ENCODE results near the gene NR2F6.

DNA sequence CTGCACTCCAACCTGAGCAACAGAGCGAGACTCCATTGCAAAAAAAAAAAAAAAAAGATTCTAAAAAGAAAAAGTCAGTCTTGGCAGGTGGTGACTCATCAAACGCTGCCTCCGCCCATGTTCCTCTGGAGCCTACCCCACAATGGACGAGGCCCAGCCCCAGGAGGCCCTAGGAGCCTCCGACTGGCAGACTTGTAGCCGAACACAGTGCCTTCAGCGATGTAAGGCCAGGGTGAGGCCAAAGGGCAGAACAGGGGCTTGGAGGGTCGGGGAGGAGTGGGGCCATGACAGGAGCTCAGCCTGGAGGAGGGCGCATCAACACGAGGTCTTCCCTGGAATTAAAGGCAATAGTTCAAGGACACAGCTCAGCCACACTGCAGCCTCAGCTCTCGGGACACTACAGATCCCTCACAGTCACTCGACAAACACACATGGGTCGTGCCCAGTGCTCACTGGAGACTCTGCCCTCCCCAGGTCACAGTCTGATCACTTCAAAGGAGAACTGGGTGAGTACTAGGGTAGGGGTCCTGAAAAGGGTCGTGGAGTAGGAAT lies 25.4 kb downstream of the NR2F6 start:
- TF ChIP-seq NFRKB (IDR thresholded peaks at IDR 0.05) (no peak), ARNT (IDR thresholded peaks at IDR 0.05) (no peak), BHLHE40 (IDR thresholded peaks at IDR 0.05; ENCODE audit: borderline replicate concordance) (no peak), SP1 (IDR thresholded peaks at IDR 0.05) (no peak), LEF1 (IDR thresholded peaks at IDR 0.05; ENCODE audit: borderline replicate concordance) (no peak), TARDBP (IDR thresholded peaks at IDR 0.05) (no peak), ELF4 (IDR thresholded peaks at IDR 0.05) (no peak), FOXK2 (IDR thresholded peaks at IDR 0.05) (no peak)
- TF ChIP-seq, protein P1, sequence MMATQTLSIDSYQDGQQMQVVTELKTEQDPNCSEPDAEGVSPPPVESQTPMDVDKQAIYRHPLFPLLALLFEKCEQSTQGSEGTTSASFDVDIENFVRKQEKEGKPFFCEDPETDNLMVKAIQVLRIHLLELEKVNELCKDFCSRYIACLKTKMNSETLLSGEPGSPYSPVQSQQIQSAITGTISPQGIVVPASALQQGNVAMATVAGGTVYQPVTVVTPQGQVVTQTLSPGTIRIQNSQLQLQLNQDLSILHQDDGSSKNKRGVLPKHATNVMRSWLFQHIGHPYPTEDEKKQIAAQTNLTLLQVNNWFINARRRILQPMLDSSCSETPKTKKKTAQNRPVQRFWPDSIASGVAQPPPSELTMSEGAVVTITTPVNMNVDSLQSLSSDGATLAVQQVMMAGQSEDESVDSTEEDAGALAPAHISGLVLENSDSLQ (IDR thresholded peaks at IDR 0.05) = no peak

All from HEK293T (cell line).